GM21423 (cell line): ENCODE measurements around the gene HIP1.
"Not testable (repeated sequence)": the region's sequence is repeated elsewhere in the genome, so short reads cannot be mapped to it uniquely, and the experiment has no call there.

Experiments
- ATAC-seq: cut with Tn5 transposase; IDR thresholded peaks from one replicate; pipeline ENCODE4 v1.9.1; 2021; ENCODE audit warnings: mild to moderate bottlenecking, moderate library complexity; ENCODE audit not compliant: unreplicated experiment

Gene HIP1

DNA sequence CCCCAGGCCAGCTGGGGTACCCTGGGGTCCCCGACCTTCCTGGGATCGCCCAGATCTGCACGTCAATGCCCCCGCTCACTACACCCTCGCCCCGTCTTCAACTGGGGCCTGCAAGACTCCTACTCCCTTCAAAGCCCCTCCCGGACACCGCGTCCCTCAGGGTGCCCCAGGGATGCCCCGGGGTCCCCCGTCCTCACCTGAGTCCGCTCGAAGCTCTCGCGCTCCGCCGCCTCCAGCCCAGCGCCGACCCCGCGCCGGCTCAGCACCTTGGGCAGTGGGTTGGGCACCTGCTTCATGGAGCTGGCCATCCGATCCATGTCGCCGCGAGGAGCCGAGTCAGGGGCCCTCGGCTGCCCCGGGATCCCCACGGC is at the start of gene HIP1:
Gene HIP1 (minus strand): TSS at position 338 of the 371 bp plus-strand sequence. CDS start 21 bp downstream, at position 317.
- peak; percentile 7 for ATAC-seq

DNA sequence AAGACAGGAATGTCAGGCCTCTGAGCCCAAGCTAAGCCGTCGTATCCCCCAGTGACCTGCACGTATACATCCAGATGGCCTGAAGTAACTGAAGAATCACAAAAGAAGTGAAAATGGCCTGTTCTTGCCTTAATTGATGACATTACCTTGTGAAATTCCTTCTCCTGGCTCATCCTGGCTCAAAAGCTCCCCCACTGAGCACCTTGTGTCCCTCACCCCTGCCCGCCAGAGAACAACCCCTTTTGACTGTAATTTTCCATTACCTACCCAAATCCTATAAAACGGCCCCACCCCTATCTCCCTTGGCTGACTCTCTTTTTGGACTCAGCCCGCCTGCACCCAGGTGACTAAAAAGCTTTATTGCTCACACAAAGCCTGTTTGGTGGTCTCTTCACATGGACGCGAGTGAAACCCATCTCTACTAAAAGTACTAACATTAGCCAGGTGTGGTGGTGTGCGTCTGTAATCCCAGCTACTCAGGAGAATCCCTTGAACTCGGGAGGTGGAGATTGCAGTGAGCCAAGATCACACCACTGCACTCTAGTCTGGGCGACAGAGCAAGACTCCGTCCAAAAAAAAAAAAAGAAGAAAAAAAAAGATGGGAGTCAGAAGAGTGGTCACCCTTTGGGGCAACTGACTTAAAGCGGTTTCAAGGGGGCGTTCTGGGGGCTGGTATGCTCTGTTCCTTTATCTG is 49.6 kb upstream of the HIP1 start:
- ATAC-seq = not testable (repeated sequence)

DNA sequence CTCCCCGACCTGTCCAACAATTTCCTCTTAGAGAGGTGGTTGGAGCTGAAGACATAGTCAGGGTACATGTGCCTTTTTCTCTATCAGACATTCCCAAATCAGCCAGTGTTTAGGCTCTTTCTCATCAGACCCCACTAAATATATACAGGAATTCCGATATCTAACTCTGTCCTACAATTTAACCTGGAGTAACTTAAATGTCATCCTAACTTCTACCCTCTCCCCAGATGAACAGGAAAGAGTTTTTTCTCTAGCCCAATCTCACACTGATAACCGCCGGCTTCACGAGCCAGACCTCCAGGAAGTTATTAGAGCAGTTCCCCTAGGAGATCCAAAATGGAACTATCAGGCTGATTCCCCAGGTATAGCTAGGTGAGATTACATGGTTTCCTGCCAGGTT is 44.3 kb upstream of the HIP1 start:
- not testable (repeated sequence) for ATAC-seq

DNA sequence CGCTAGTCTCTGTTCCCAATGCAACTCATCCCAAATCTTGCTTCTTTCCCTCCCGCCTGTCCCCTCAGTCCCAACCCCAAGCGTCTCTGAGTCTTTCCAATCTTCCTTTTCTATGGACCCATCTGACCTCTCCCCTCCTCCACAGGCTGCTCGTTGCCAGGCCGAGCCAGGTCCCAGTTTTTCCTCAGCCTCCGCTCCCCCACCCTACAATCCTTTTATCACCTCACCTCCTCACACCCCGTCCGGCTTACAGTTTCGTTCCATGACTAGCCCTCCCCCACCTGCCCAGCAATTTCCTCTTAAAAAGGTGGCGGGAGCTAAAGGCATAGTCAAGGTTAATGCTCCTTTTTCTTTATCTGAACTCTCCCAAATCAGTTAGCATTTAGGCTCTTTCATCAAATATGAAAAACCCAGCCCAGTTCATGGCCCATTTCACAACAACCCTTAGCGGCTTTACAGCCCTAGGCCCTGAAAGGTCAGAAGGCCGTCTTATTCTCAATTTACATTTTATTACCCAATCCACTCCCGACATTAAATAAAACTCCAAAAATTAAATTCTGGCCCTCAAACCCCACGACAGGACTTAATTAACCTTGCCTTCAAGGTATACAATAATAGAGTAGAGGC is 42.0 kb upstream of the HIP1 start:
- not testable (repeated sequence) for ATAC-seq

DNA sequence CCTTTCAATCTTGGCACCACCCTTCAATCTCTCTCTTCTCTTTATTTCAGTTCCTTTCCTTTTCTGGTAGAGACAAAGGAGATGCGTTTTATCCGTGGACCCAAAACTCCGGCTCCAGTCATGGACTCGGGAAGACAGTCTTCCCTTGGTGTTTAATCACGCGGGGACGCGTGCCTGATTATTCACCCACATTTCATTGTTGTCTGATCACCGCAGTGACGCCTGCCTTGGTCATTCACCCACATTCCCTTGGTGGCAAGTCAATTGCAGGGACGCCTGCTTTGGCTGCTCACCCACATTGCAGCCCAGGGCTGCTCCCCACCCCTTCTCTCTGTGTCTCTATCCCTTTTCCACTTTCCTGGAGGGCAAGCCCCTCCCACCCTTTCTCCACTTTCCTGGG is 40.8 kb upstream of the HIP1 start:
- not testable (repeated sequence) for ATAC-seq

DNA sequence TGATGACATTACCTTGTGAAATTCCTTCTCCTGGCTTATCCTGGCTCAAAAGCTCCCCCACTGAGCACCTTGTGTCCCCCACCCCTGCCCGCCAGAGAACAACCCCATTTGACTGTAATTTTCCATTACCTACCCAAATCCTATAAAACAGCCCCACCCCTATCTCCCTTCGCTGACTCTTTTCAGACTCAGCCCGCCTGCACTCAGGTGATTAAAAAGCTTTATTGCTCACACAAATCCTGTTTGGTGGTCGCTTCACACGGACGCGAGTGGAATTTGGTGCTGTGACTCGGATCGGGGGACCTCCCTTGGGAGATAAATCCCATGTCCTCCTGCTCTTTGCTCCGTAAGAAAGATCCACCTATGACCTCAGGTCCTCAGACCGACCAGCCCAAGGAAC is 40.3 kb upstream of the HIP1 start:
- ATAC-seq = not testable (repeated sequence)

DNA sequence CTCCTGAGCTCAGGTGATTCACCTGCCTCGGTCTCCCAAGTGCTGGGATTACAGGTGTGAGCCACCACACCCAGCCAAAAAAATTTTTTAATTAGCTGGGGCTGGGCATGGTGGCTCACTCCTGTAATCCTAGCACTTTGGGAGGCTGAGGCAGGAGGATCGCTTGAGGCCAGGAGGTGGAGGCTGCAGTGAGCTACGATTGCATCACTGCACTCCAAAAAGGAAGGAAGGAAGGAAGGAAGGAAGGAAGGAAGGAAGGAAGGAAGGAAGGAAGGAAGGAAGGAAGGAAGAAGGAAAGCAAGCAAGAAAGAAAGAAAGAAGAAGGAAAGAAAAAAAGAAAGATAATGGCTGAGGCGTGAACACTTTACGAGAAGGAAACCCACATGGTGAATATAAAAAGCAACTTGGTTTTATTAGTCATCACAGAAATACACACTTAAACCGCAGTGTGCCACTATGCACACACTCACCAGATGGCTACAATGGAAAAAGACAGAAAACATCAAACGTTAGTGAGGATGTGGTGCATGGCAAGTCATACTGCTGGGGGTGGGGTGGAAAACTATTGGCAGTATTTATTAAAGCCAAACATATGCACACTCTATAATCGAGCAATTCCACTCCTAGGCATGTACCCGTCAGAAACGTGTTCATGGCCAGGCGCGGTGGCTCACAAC is 37.7 kb upstream of the HIP1 start:
- no peak for ATAC-seq

DNA sequence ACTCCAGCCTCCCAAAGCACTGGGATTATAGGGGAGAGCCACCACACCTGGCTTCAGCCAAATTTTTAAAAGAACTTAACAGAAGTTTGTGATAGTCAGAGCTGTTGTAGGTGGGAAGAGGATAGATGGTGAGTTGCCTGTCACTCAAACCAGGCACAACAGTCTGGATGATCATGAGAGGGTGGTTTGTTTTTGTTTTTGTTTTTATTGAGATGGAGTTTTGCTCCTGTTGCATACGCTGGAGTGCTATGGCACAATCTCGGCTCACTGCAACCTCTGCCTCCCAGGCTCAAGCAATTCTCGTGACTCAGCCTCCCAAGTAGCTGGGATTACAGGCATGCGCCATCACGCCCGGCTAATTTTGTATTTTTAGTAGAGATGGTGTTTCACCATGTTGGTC is 35.2 kb upstream of the HIP1 start:
- not testable (repeated sequence) for ATAC-seq

DNA sequence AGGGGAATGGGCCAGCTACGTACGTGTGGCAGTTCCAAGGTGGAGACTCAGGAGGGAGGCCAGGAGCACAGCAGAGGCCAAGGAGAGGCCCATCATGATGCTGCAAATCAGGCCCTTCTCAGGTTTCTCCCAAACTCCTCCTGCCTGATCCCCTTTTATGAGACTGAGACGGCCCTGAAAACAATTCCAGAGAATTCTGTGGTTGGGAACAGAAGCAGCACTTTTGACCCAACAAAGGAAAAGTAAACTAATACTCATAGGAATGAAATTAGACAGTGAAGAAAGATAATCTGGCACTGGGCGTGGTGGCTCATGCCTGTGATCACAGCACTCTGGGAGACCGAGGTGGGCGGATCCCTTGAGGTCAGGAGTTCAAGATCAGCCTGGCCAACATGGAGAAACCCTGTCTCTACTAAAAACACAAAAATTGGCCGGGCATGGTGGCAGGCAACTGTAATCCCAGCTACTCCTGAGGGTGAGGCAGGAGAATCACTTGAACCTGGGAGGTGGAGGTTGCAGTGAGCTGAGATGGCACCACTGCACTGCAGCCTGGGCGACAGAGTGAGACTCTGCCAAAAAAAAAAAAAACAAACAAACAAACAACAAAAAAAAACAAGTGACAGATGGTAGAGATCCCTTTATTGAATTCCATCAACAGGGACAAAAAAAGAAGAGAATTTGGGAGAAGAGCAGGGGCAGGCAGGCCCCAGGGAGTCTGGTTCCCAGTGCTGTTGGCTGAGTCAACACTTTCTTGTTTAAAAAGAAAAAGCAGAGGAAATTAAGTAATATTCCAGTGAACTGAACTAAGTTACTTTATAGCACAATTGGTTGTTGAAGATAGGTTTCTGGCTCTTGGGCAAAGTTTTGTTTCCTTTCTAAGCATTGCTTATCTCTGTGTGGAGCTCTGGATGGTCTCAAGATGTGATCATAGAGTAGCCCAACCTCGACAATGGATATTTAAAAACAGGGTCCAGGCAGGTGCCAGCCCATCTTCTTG is 33.6 kb upstream of the HIP1 start, which contains the start of gene CCL26:
Gene CCL26 (minus strand): TSS at position 131 of the 997 bp plus-strand sequence. CDS start 35 bp downstream, at position 96.
- no peak for ATAC-seq

DNA sequence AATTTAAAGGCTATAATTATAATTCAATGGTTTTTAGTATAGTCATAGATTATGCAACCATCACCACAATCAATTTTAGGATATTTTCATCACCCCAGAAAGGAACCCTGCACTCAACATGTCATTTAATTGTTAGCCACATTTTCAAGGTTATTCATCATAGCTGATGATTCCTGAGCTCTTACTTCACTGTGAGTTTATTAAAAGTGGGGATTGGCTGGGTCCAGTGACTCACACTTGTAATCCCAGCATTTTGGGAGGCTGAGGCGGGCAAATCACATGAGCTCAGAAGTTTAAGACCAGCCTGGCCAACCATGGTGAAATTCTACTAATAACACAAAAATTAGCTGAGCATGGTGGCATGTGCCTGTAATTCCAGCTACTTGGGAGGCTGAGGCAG is 32.5 kb upstream of the HIP1 start:
- no peak for ATAC-seq

DNA sequence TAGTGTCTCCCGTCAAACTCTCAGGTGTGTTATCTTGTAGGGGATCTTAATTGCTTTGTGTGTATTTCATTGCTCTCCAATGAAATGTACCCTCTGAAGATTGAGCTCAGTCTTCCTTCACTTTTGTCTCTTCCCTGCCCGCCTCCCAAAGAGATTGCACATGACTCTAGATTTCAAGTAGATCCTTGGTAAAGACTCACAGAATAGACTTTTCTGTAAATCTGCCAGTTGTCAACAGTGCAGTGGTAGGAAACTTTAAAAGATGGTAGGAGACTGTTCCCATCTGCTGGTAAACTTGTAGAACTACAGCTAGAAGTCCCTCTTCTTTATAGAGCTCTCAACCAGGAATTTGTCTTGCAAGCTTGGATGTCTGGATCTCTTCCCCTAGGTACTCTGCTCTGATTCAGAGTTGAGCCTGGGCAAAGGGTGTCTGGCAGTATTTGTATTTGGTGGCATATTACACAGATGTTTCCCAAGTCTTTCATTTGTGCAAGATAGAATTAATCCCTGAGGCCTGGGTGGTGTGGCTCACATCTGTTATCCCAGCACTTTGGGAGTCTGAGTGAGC is 23.7 kb upstream of the HIP1 start:
- ATAC-seq = no peak

DNA sequence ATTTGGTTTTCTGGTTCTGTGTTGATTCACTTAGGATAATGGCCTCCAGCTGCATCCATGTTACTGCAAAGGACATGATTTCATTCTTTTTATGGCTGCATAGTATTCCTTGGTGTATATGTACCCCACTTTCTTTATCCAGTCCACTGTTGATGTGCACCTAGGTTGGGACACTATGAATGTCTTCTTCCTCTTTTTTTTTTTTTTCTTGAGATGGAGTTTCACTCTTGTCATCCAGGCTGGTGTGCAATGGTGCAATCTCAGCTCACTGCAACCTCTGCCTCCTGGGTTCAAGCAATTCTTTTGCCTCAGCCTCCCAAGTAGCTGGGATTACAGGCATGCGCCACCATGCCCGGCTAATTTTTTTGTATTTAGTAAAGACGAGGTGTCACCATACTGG is 23.1 kb upstream of the HIP1 start:
- ATAC-seq = not testable (repeated sequence)

DNA sequence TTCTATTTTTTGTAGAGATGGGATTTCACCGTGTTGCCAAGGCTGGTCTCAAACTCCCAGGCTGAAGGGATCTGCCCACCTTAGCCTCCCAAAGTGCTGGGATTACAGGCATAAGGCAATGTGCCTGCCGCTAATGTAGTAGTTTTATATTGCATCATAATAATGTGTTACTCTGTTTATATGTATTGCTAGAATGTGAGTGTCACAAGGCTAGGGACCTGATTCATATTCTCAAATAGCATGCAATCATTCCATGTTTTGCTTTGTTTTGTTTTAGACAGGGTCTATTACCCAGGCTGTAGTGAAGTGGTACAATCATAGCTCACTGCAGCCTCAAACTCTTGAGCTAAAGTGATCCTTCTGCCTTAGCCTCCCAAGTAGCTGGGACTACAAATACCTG is 19.8 kb upstream of the HIP1 start:
- no peak for ATAC-seq

DNA sequence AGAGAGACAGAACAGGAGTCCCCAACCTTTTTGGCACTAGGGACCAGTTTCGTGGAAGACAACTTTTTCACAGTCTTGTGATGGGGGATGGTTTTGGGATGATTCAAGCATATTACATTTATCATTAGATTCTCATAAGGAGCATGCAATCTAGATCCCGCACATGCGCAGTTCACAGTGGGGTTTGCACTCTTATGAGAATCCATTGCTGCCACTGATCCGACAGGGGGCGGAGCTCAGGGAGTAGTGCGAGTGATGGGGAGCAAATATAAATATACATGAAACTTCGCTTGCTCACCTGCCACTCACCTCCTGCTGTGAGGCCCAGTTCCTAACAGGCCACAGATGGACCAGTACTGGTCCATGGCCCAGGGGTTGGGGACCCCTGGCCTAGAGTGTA is 19.1 kb upstream of the HIP1 start:
- no peak for ATAC-seq

DNA sequence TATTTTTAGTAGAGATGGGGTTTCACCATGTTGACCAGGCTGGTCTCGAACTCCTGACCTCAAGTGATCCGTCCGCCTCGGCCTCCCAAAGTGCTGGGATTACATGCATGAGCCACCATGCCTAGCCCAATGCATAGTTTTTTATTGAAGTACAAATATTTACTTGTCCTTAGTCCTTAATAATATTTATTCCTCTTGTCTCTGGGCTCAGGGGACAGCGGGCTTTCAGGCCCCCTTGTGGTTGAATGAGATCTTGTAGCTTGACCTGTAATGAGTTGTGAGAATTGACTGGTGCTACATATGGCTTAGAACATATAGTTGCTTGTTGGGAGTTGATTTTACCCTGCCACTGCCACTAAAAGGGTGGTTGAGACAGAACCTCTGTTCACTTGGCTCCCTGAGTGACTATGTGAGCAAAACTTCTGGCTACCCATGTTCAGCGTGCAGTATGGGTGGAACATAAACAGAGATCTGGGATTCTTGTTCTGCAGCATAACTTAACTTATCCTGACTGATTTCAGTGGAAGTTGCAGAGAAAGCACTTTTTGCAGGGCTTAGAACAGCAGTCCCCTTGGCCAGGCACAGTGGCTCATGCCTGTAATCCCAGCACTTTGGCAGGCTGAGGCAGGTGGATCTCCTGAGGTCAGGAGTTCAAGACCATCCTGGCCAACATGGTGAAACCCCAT is 18.4 kb upstream of the HIP1 start:
- ATAC-seq = no peak

DNA sequence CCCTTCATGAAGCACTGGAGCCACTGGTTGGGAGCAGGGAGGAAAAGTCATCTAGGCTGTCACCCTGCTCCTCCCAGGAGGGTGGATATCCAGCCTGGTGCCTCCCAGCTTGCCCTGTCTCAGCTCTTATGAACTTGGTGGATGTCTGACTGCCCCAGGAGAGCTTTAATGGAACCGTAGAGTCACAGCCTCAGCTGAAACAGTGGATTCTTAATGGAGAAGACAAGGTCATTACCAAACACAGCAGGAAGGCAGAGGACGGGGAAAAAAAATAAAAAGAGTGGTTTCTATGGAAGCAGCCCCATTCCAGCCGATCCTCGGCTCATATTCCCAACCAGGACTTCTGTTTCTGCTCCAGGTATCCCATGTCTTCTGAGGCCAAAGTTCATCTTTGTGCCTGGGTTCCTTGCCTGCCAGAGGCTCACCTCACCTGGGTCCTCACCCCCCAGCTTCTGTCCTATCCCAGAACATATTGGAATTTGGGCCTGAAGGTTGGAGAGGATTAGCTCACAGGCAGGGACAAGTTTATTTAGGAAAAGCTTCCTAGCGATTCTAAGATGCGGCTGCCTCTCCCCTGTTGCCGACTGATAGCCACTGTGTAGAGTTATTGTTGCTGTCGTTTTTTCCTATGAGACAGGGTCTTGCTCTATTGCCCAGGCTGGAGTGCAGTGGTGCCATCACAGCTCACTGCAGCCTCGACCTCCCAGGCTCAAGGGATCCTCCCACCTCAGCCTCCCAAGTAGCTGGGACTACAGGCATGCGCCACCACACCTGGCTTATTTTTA is 17.7 kb upstream of the HIP1 start:
- no peak for ATAC-seq

DNA sequence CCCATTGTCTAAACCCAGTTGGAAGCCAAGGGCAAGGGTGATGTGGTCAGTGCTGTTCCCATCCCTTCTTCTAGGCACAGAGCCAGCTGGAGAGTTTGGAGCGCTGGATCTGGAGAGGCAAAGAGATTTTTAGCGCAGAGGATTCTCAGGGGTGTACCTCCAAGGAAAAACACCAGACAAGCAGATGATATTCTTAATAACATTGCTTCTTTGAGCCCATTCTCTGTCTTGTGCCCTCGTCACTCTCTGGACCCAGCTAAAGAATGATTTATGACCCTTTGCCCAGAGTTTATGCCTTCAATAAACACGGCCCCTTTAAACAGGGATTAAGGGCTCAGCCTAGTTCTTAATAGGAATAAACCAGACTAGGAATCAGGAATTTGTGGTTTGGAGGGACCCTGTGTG is 4.7 kb upstream of the HIP1 start:
- no peak for ATAC-seq

DNA sequence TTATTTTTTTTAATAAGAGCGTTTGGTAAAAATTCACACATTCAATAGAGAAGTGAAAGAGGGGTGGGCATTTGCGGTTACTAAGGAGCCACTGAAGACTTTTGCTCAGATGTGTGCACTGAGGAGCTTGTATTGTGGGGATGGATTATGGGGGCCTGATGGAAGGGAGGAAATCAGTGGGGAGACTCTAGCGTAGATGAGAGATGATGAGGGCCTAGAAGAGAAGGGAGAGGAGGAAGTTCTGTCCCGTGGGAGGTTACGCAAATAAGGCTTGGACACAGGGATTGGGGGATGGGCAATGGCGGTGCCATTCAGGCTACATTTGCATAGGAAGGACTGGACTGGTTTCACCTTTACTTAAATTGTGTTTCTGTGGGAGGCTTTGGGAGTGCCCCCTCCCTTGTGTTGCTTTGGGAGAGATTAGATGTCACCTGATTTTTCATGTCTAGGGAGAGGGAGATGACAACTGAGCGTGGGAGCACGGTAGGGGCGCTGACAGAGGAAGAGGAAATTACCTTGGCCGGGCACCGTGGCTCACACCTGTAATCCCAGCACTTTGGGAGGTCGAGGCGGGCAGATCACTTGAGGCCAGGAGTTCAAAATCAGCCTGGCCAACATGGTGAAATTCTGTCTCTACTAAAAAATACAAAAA is 2.2 kb upstream of the HIP1 start:
- ATAC-seq = no peak
